ENCODE results near the gene SARS1. TPM values are rescaled to one million over a fixed set of nuclear protein-coding genes. Genes with fewer than 3 reads are reported as not detected.

Gene SARS1
- total and polyA plus RNA-seq, 4 donors = 57.5 to 132 (median 92.8) TPM

DNA sequence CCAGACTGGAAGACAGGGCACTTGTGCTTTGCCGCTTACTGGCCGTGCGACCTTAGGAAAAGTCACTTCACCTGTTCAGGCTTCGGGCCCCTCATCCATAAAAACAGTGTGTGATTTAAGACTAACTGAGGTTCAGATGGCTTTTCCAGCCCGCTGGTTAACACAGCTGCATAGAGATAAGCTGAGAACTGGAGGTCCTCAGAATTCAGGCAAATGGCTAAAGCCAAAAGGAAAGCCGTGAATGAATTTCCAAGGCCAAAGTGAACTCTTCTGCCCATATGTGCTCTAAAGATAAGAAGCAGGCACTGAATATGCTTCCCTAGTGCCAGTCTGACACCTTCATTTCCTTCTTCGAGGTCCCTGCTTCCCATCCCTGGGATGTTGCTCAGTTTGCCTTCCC, 23.5 kb upstream of the SARS1 start:
- no peak for DNase-seq (ENCODE audit: low spot score)
- Histone ChIP-seq H3K36me3 (ENCODE audit: control insufficient read depth in 4 of 4, insufficient read depth in 3 of 4, low read depth in 1 of 4, low read length in 3 of 4) (no peaks in the 10 kb centered on the region), H3K4me3 (ENCODE audit: low read depth in 1 of 3, low read length in 3 of 3) (no peak overlapping the region), H3K9me3 (ENCODE audit: control insufficient read depth in 4 of 4, low read length in 3 of 4) (no peaks in the 10 kb centered on the region), H3K4me1 (ENCODE audit: control insufficient read depth in 4 of 4, insufficient read depth in 4 of 4, low read length in 3 of 4) (peaks cover 0 to 8% (median 6%) of the 10 kb centered on the region in 4 donors), H3K9ac (ENCODE audit: low read depth in 1 of 2, low read length in 2 of 2) (no peak overlapping the region), H3K27ac (ENCODE audit: low read depth in 1 of 2, low read length in 2 of 2) (no peak overlapping the region), H3K27me3 (ENCODE audit: control insufficient read depth in 4 of 4, insufficient read depth in 4 of 4, low read length in 3 of 4) (no peaks in the 10 kb centered on the region)
- TF ChIP-seq TAF1 (conservative IDR thresholded peaks at IDR 0.05) = no peak
- WGBS = 88% methylated on average over 7 of the region's 7 CpGs

DNA sequence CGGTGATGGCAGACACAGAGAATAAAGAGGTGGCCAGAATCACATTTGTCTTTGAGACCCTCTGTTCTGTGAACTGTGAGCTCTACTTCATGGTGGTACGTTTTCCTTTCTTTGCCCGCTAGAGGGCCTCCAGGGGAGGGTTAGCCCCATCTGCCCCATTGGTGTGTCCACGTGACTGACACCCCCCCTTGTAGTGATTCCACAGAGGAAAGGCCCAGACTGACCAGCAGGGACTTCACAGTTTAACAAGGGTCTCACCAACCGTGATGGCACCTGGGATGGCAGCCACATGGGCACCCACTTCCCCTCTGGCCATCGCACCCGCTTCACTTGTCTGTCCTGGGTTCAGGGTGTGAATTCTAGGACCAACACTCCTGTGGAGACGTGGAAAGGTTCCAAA, 22.3 kb upstream of the SARS1 start:
- Histone ChIP-seq H3K27ac (ENCODE audit: low read depth in 1 of 2, low read length in 2 of 2) (no peak overlapping the region), H3K4me1 (ENCODE audit: control insufficient read depth in 4 of 4, insufficient read depth in 4 of 4, low read length in 3 of 4) (peaks cover 0 to 8% (median 6%) of the 10 kb centered on the region in 4 donors), H3K9ac (ENCODE audit: low read depth in 1 of 2, low read length in 2 of 2) (no peak overlapping the region), H3K36me3 (ENCODE audit: control insufficient read depth in 4 of 4, insufficient read depth in 3 of 4, low read depth in 1 of 4, low read length in 3 of 4) (no peaks in the 10 kb centered on the region), H3K9me3 (ENCODE audit: control insufficient read depth in 4 of 4, low read length in 3 of 4) (no peaks in the 10 kb centered on the region), H3K4me3 (ENCODE audit: low read depth in 1 of 3, low read length in 3 of 3) (no peak overlapping the region), H3K27me3 (ENCODE audit: control insufficient read depth in 4 of 4, insufficient read depth in 4 of 4, low read length in 3 of 4) (no peaks in the 10 kb centered on the region)
- no peak for TF ChIP-seq FOXA2 (IDR thresholded peaks at IDR 0.05)
- TF ChIP-seq, protein P1, sequence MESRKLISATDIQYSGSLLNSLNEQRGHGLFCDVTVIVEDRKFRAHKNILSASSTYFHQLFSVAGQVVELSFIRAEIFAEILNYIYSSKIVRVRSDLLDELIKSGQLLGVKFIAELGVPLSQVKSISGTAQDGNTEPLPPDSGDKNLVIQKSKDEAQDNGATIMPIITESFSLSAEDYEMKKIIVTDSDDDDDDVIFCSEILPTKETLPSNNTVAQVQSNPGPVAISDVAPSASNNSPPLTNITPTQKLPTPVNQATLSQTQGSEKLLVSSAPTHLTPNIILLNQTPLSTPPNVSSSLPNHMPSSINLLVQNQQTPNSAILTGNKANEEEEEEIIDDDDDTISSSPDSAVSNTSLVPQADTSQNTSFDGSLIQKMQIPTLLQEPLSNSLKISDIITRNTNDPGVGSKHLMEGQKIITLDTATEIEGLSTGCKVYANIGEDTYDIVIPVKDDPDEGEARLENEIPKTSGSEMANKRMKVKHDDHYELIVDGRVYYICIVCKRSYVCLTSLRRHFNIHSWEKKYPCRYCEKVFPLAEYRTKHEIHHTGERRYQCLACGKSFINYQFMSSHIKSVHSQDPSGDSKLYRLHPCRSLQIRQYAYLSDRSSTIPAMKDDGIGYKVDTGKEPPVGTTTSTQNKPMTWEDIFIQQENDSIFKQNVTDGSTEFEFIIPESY (IDR thresholded peaks at IDR 0.05) = no peak
- TF ChIP-seq, protein P2, sequence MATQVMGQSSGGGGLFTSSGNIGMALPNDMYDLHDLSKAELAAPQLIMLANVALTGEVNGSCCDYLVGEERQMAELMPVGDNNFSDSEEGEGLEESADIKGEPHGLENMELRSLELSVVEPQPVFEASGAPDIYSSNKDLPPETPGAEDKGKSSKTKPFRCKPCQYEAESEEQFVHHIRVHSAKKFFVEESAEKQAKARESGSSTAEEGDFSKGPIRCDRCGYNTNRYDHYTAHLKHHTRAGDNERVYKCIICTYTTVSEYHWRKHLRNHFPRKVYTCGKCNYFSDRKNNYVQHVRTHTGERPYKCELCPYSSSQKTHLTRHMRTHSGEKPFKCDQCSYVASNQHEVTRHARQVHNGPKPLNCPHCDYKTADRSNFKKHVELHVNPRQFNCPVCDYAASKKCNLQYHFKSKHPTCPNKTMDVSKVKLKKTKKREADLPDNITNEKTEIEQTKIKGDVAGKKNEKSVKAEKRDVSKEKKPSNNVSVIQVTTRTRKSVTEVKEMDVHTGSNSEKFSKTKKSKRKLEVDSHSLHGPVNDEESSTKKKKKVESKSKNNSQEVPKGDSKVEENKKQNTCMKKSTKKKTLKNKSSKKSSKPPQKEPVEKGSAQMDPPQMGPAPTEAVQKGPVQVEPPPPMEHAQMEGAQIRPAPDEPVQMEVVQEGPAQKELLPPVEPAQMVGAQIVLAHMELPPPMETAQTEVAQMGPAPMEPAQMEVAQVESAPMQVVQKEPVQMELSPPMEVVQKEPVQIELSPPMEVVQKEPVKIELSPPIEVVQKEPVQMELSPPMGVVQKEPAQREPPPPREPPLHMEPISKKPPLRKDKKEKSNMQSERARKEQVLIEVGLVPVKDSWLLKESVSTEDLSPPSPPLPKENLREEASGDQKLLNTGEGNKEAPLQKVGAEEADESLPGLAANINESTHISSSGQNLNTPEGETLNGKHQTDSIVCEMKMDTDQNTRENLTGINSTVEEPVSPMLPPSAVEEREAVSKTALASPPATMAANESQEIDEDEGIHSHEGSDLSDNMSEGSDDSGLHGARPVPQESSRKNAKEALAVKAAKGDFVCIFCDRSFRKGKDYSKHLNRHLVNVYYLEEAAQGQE (IDR thresholded peaks at IDR 0.05) = no peak
- TF ChIP-seq HNF4G (IDR thresholded peaks at IDR 0.05) = no peak
- TF ChIP-seq FOXA1 (IDR thresholded peaks at IDR 0.05) = no peak
- TF ChIP-seq, protein P3, sequence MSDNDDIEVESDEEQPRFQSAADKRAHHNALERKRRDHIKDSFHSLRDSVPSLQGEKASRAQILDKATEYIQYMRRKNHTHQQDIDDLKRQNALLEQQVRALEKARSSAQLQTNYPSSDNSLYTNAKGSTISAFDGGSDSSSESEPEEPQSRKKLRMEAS (IDR thresholded peaks at IDR 0.05) = no peak
- TF ChIP-seq, protein P4, sequence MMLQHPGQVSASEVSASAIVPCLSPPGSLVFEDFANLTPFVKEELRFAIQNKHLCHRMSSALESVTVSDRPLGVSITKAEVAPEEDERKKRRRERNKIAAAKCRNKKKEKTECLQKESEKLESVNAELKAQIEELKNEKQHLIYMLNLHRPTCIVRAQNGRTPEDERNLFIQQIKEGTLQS (IDR thresholded peaks at IDR 0.05) = no peak
- TF ChIP-seq RXRA (IDR thresholded peaks at IDR 0.05) = no peak
- no peak for TF ChIP-seq JUND (IDR thresholded peaks at IDR 0.05)
- TF ChIP-seq YY1 (IDR thresholded peaks at IDR 0.05) = no peak
- TF ChIP-seq TAF1 (conservative IDR thresholded peaks at IDR 0.05) = no peak
- TF ChIP-seq, protein P5, sequence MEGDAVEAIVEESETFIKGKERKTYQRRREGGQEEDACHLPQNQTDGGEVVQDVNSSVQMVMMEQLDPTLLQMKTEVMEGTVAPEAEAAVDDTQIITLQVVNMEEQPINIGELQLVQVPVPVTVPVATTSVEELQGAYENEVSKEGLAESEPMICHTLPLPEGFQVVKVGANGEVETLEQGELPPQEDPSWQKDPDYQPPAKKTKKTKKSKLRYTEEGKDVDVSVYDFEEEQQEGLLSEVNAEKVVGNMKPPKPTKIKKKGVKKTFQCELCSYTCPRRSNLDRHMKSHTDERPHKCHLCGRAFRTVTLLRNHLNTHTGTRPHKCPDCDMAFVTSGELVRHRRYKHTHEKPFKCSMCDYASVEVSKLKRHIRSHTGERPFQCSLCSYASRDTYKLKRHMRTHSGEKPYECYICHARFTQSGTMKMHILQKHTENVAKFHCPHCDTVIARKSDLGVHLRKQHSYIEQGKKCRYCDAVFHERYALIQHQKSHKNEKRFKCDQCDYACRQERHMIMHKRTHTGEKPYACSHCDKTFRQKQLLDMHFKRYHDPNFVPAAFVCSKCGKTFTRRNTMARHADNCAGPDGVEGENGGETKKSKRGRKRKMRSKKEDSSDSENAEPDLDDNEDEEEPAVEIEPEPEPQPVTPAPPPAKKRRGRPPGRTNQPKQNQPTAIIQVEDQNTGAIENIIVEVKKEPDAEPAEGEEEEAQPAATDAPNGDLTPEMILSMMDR (IDR thresholded peaks at IDR 0.05; ENCODE audit: low read depth, low read length, missing input control) = no peak
- TF ChIP-seq GABPA (IDR thresholded peaks at IDR 0.05 in 1 of 2, conservative IDR thresholded peaks at IDR 0.05 in 1 of 2) = no peak
- DNase-seq (ENCODE audit: low spot score) = no peak
- 90% methylated on average over 8 of the region's 8 CpGs for WGBS
